Astrocyte (in vitro differentiated cells and primary cell): ENCODE results near the gene FRMD7. TPM values are rescaled to one million over a fixed set of nuclear protein-coding genes. Genes with fewer than 3 reads are reported as not detected.
A peak's percentile ranks its signal among the peaks of the same experiment; 100 is the strongest.
"Not testable (repeated sequence)": the region's sequence is repeated elsewhere in the genome, so short reads cannot be mapped to it uniquely, and the experiment has no call there.

Source experiments
- DNase-seq: peaks from one replicate; pipeline ENCODE4 v3.0.0-alpha.2; 2010; ENCODE audit warnings: low read depth
- FAIRE-seq: peaks from 2 replicates; lab custom pipeline; 2011; peaks lifted over from hg19 to GRCh38; lab: Jason Lieb, UNC
- H2AFZ ChIP-seq: 2 replicates; pipeline ENCODE4 v1.6.0; 2012; ENCODE audit warnings: low read depth, low read length, inconsistent platforms
- H3K27ac ChIP-seq: 2 replicates; pipeline ENCODE4 v1.5.1; 2011; ENCODE audit warnings: low read depth, low read length, inconsistent platforms
- H3K27me3 ChIP-seq: 2 replicates; pipeline ENCODE4 v1.6.0; 2011; ENCODE audit warnings: low read length, inconsistent platforms; ENCODE audit not compliant: insufficient read depth
- H3K36me3 ChIP-seq: 2 replicates; pipeline ENCODE4 v1.5.1; 2011; ENCODE audit warnings: low read length, inconsistent platforms; ENCODE audit not compliant: insufficient read depth
- H3K4me1 ChIP-seq: 2 replicates; pipeline ENCODE4 v1.5.1; 2011; ENCODE audit warnings: low read length, inconsistent platforms; ENCODE audit not compliant: insufficient read depth
- H3K4me2 ChIP-seq: 2 replicates; pipeline ENCODE4 v1.6.0; 2012; ENCODE audit warnings: low read length, inconsistent platforms
- H3K4me3 ChIP-seq: 2 replicates; pipeline ENCODE4 v1.5.1; 2011; ENCODE audit warnings: low read depth, mild to moderate bottlenecking, low read length, inconsistent platforms; ENCODE audit not compliant: insufficient read depth
- H3K79me2 ChIP-seq: 2 replicates; pipeline ENCODE4 v1.6.0; 2012; ENCODE audit warnings: mild to moderate bottlenecking, low read length, inconsistent platforms; ENCODE audit not compliant: insufficient read depth
- H3K9ac ChIP-seq: 2 replicates; pipeline ENCODE4 v1.6.0; 2012; ENCODE audit warnings: mild to moderate bottlenecking, low read length, inconsistent platforms
- H3K9me3 ChIP-seq: 2 replicates; pipeline ENCODE4 v1.5.1; 2012; ENCODE audit warnings: low read depth, mild to moderate bottlenecking, low read length, inconsistent platforms; ENCODE audit not compliant: insufficient read depth
- H4K20me1 ChIP-seq: 2 replicates; pipeline ENCODE4 v1.6.0; 2012; ENCODE audit warnings: low read length, inconsistent platforms; ENCODE audit not compliant: insufficient read depth
- H3K27ac Mint-ChIP-seq: one replicate; pipeline ENCODE4 v1.8.0; 2021; ENCODE audit warnings: mild to moderate bottlenecking, mixed read lengths; ENCODE audit not compliant: unreplicated experiment
- H3K27me3 Mint-ChIP-seq: one replicate; pipeline ENCODE4 v1.8.0; 2021; ENCODE audit warnings: low read depth, mixed read lengths; ENCODE audit not compliant: unreplicated experiment
- H3K36me3 Mint-ChIP-seq: one replicate; pipeline ENCODE4 v1.8.0; 2021; ENCODE audit warnings: low read depth, mixed read lengths; ENCODE audit not compliant: unreplicated experiment
- H3K4me1 Mint-ChIP-seq: one replicate; pipeline ENCODE4 v1.8.0; 2021; ENCODE audit warnings: low read depth, mixed read lengths; ENCODE audit not compliant: unreplicated experiment
- H3K4me3 Mint-ChIP-seq: one replicate; pipeline ENCODE4 v1.8.0; 2021; ENCODE audit warnings: mild to moderate bottlenecking, moderate library complexity, mixed read lengths; ENCODE audit not compliant: unreplicated experiment
- H3K9me3 Mint-ChIP-seq: one replicate; pipeline ENCODE4 v1.8.0; 2021; ENCODE audit warnings: mild to moderate bottlenecking, mixed read lengths; ENCODE audit not compliant: unreplicated experiment
- CTCF ChIP-seq: IDR thresholded peaks from 2 replicates; pipeline ENCODE4 v1.5.1; 2011; ENCODE audit warnings: low read depth, mild to moderate bottlenecking, inconsistent platforms, low read length, moderate library complexity; ENCODE audit not compliant: insufficient read depth
- EZH2 ChIP-seq: IDR thresholded peaks from 2 replicates; pipeline ENCODE4 v1.6.1; 2012; ENCODE audit warnings: mild to moderate bottlenecking, low read length, inconsistent platforms; ENCODE audit not compliant: insufficient read depth
- total RNA-seq: library from RNA; stranded (reverse); gene quantifications from 2 replicates; pipeline ENCODE4 v1.2.1, GENCODE V29; 2021

FRMD7 gene
- total RNA-seq, 1 donor from 2014 or later, result 0.09 TPM

- Mint-ChIP-seq H3K4me3 (no peak overlapping the region), H3K36me3 (no peaks in the 10 kb centered on the region), H3K4me1 (no peaks in the 10 kb centered on the region), H3K27me3 (peaks cover 3% of the 10 kb centered on the region), H3K27ac (no peak overlapping the region), H3K9me3 (no peaks in the 10 kb centered on the region)
- Histone ChIP-seq H4K20me1 (no peaks in the 10 kb centered on the region), H3K27ac (no peak overlapping the region), H3K36me3 (no peaks in the 10 kb centered on the region), H3K4me3 (no peak overlapping the region), H2AFZ (no peak overlapping the region), H3K79me2 (no peaks in the 10 kb centered on the region), H3K9ac (no peak overlapping the region), H3K4me2 (no peak overlapping the region), H3K9me3 (no peaks in the 10 kb centered on the region), H3K4me1 (no peaks in the 10 kb centered on the region), H3K27me3 (no peaks in the 10 kb centered on the region)
- peak; percentile 5 for FAIRE-seq
- TF ChIP-seq CTCF (no peak), EZH2 (no peak)
- no peak for DNase-seq
These were observed 26.0 kb downstream of the FRMD7 start for GRCh38 chrX:132101799-132102198.

- H3K27ac Mint-ChIP-seq, result no peak overlapping the region
- H3K9me3 Mint-ChIP-seq, result no peaks in the 10 kb centered on the region
- H3K4me1 Mint-ChIP-seq, result no peaks in the 10 kb centered on the region
- Histone ChIP-seq H3K4me3 (no peak overlapping the region), H2AFZ (no peak overlapping the region), H3K27ac (no peak overlapping the region), H3K9me3 (no peaks in the 10 kb centered on the region), H3K36me3 (no peaks in the 10 kb centered on the region), H3K9ac (no peak overlapping the region), H3K27me3 (no peaks in the 10 kb centered on the region), H3K4me1 (no peaks in the 10 kb centered on the region), H4K20me1 (no peaks in the 10 kb centered on the region), H3K79me2 (no peaks in the 10 kb centered on the region), H3K4me2 (no peak overlapping the region)
- no peak for FAIRE-seq
- H3K36me3 Mint-ChIP-seq, result no peaks in the 10 kb centered on the region
- TF ChIP-seq CTCF (no peak), EZH2 (no peak)
- H3K4me3 Mint-ChIP-seq, result no peak overlapping the region
- H3K27me3 Mint-ChIP-seq, result peaks cover 3% of the 10 kb centered on the region
- no peak for DNase-seq
These were observed 26.6 kb downstream of the FRMD7 start for GRCh38 chrX:132101206-132101605.

GRCh38 chrX:132098704-132099103 is 29.1 kb downstream of the FRMD7 start:
- H3K27ac ChIP-seq, H4K20me1 ChIP-seq, H3K36me3 Mint-ChIP-seq, H3K9me3 ChIP-seq, H3K36me3 ChIP-seq, H3K9ac ChIP-seq, H3K4me3 ChIP-seq, H2AFZ ChIP-seq, H3K4me3 Mint-ChIP-seq, H3K9me3 Mint-ChIP-seq, H3K79me2 ChIP-seq, DNase-seq, H3K27me3 Mint-ChIP-seq, H3K4me1 Mint-ChIP-seq, FAIRE-seq, H3K27ac Mint-ChIP-seq, H3K4me1 ChIP-seq, H3K4me2 ChIP-seq, H3K27me3 ChIP-seq: not testable (repeated sequence)
